Measurements from ENCODE around the gene PSME1.
A peak's percentile ranks its signal among the peaks of the same experiment; 100 is the strongest.

DNA sequence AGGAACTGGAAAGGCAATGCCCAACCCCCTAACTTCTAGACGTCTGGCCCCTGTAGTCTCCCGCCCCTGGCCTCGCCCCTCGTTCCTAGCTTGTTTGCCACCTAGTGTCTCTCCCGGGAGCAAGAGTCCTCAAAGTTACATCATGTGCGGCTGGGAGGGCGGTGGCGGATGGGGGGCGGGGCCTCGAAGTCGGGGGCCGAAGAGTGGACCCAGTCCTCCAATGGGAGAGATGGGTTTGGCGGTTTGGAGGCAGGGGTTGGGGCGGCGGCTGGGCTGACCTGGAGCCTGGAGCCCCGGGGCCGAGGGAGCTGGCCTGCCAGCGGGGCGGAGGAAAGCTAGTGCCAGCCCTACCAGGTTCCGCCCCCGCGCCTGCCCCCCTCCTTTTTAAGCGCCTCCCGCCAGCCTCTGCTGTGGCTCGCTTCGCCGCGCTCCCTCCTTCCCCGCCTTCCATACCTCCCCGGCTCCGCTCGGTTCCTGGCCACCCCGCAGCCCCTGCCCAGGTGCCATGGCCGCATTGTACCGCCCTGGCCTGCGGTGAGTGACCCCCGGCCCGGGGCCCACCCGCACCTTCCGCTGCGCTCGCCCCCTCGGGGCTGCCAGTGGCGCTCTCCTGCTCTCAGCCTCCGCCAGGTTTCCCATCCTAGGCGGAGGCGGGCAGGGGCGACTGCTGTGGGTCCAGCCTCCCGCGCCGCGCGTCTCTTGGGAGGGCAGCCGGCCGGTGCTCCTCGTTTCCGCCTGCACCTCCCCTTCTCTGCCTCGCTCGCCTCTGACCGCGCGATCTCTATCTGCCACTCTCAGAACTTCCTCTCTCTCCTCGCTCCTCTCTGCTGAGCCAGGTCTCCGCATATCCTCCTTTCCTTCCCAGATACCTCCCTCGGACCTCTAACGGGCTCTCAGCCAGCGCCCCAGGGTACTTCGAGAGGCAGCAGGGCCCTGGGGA lies 41.8 kb upstream of the PSME1 start, which contains the start of gene PCK2:
- TF ChIP-seq, protein P1, sequence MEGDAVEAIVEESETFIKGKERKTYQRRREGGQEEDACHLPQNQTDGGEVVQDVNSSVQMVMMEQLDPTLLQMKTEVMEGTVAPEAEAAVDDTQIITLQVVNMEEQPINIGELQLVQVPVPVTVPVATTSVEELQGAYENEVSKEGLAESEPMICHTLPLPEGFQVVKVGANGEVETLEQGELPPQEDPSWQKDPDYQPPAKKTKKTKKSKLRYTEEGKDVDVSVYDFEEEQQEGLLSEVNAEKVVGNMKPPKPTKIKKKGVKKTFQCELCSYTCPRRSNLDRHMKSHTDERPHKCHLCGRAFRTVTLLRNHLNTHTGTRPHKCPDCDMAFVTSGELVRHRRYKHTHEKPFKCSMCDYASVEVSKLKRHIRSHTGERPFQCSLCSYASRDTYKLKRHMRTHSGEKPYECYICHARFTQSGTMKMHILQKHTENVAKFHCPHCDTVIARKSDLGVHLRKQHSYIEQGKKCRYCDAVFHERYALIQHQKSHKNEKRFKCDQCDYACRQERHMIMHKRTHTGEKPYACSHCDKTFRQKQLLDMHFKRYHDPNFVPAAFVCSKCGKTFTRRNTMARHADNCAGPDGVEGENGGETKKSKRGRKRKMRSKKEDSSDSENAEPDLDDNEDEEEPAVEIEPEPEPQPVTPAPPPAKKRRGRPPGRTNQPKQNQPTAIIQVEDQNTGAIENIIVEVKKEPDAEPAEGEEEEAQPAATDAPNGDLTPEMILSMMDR (IDR thresholded peaks at IDR 0.05) = peak in 1 of 12 donors; percentile 14
- TF ChIP-seq POLR2A (IDR thresholded peaks at IDR 0.05) = peak in 1 of 2 donors; percentile 62
